Muscle of arm (tissue), 12 donors: ENCODE results near the gene ZNF451. TPM values are rescaled to one million over a fixed set of nuclear protein-coding genes. Genes with fewer than 3 reads are reported as not detected.
"Not testable (repeated sequence)": the region's sequence is repeated elsewhere in the genome, so short reads cannot be mapped to it uniquely, and the experiment has no call there.

Experiments used
- DNase-seq: peaks from one replicate; pipeline ENCODE4 v3.0.0-alpha.2; 2013
- polyA plus RNA-seq, 12 donors: library from polyadenylated mRNA; unstranded; fragments of 120-200 nt; gene quantifications; one replicate each; pipeline ENCODE4 v1.2.1, GENCODE V29; 2013; ENCODE audit not compliant: insufficient read length in 12 of 12

The ZNF451 gene
- polyA plus RNA-seq, 12 donors = 20.3 to 67.9 (median 25.4) TPM

DNA sequence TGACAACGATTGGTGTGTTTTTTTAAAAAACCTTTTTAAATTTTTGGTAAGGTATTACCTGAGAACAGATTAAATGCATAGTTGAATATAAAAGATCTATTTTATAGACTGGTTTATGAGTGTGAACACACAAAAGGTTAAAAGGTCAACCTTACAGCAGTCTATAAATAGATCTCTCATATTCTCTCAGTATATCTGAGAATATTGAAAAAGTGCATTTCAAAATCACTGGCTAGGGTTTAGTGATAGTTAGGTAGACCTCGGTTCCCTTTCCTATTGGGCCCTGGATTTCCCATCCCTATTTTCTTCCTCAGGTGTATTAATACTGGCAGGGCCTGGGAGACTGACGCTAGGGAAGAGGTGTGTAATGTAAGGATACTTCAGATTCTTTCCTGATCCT is 723 bp upstream of the ZNF451 start:
- no peak for DNase-seq

GRCh38 chr6:57090458-57091067 is 575 bp downstream of the ZNF451 start:
- DNase-seq = not testable (repeated sequence)

- DNase-seq = not testable (repeated sequence)
These were observed 1.4 kb downstream of the ZNF451 start for GRCh38 chr6:57091375-57091774.

DNA sequence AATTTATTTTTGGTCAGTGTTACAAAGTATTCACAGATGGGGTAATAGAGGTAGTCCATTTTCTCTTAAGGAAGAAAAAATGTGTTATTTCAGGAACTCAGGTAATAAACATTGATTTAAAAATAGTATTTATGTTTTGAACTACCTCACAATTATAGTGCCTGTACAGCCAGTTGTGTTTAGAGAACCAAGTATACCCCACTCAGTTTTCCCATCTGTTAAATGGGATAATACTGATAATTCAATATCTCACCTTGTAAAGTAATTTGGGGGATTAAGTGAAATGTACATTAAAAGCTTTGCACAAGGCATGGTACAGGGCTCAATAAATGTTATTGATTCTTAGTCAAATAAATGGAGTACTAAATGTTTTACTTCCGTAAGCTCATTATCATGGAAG is 4.7 kb downstream of the ZNF451 start:
- no peak for DNase-seq

- no peak for DNase-seq
These were observed 7.6 kb downstream of the ZNF451 start for GRCh38 chr6:57097596-57097995.

DNA sequence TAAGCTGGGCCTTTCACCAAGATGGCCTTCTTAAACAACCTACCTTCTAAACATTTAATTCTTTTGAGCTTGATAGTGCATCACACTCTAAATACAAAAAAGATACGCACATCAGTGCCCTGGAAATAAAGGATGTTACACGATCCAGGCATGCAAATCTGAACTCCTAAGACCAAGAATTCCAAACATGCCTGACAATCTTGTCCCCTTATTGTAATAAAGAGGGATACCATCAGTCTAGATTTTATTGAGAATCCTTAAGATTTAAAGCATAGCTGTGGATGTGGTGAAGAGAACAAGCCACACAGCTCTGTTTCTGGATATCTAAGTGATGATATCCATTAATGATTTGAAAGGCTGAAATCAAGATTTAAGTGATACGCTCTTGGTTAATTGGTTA is 13.0 kb downstream of the ZNF451 start:
- DNase-seq = no peak

DNA sequence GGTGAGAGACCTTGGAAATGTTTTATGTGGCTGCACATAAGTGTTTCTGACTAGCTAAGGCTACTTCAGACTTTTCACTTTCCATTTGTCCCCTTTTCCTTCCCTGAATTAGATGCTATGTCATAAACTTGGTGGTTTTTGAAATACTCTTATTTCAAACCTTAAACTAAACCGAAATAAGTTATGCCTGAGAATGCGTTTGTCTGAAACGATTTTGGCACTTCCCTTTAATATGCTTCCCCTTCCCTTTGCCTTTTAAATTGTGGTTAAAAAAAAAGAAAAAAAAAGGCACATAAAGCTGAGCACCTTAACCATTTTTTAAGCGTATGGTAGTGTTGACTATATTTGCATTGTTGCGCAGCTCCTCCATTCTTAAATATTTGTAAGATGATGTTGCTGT is 14.3 kb downstream of the ZNF451 start:
- no peak for DNase-seq

- DNase-seq = no peak
These were observed 17.0 kb downstream of the ZNF451 start for GRCh38 chr6:57106990-57107389.

DNA sequence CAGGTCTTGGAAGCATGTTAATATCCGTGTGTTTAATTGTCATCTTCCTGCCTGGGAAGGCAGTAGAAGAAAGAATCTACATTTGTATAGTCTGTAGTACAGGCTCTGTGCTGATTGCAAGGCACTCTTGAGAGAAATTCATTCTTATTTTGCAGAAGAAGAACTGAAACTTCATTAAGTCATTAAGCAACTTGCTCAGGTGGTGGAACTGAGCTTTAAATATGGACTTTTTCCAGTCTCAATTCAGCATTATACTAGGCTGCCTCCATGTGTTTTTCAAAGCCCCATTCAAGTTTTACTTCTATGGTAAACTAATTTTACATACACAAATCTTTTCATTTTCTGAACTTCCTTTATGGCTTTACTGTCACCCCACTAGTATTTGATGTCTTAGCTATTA is 18.7 kb downstream of the ZNF451 start:
- no peak for DNase-seq

- peak; percentile 25 for DNase-seq
These were observed 19.9 kb downstream of the ZNF451 start for GRCh38 chr6:57109880-57110279.

DNA sequence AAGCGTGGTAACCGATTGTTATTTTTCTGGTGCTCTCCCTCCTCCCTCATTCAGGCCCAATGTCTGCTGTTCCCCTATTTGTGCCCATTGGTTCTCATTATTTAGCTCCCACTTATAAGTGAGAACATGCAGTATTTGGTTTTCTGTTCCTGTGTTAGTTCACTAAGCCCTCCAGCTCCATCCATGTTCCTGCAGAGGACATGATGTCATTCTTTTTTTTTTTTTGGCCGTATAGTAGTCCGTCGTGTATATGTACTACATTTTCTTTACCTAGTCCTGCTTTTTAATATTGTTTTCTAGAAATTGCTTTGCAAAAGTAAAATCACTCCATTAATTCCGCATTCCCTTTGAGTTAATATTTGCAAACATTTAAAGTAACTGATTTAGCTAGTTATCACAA is 23.1 kb downstream of the ZNF451 start:
- DNase-seq = no peak

- DNase-seq = no peak
These were observed 26.8 kb downstream of the ZNF451 start for GRCh38 chr6:57116776-57117175.

DNA sequence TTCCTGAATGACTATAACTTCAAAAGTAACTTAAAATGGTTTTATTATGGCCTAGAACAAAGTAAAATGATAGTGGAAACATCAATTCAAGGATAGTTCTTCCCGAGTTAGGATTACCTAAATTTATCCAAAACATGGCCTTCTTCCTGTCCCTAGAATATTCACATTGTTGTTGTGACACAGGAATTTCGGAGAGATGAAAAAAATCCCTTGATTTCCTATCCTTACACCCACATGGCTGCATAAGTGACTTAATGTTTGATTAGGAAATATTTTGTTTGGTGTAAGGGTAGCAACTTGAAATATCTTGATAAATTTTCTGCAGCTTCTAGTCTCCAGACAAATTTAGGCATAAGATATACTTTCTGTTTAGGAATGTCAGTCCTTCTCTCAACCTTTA is 27.8 kb downstream of the ZNF451 start:
- DNase-seq = no peak

DNA sequence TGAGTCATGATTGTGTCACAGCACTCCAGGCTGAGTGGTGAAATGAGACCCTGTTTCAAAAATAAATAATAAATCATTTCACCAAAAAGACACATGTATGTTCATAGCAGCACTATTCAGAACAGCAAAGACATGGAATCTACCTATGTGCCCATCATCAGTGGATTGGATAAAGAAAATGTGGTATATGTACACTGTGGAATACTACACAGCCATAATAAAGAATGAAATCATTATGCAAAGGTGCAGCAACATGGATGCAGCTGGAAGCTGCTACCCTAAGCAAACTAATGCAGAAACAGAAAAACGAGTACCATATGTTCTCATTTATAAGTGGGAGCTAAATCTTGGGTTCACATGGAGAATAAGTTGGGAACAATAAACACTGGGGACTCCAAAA is 33.1 kb downstream of the ZNF451 start:
- no peak for DNase-seq

DNA sequence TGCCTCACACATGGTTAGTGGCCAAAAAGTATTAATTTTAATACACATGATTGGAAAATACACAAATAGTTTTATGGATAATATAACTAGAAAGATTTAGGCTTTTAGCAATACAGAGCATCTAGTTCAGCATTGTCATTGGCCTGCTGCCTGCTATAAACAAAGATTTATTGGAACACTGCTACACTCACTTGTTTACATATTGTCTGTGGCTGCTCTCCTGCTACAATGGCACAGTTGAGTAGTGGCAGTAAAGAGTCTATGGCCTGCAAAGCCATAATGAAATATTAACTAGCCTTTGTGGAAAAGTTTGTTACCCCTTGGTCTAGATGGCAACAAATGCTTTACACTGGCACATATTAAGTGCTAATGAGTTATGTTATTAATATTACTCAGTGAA is 37.8 kb downstream of the ZNF451 start:
- no peak for DNase-seq

DNA sequence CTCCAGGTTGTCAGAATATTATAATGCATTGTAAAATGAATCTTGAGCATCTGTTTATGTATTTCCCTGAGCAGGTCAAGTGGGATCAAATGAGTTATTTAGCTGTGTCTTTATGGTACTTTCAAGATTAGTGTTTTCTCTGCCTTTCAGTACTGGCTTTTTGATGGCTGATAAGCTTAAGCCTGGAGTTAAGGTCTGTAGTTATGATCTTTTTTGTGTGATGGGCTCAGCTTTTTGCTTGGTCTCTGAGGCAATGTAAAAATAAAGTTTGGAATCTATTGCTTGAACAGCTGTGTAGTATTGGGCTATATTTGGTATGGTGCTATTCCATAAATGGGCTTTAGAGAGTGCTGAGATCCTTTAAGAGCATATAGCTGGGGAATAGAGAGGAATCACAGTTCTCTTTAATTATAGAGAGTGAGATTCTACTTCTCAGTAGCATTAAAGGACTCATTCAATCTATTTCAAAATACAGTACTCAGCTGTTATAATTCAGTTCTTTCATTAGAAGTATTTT is 40.7 kb downstream of the ZNF451 start:
- peak; percentile 18 for DNase-seq

- no peak for DNase-seq
These were observed 45.0 kb downstream of the ZNF451 start for GRCh38 chr6:57134954-57135353.

DNA sequence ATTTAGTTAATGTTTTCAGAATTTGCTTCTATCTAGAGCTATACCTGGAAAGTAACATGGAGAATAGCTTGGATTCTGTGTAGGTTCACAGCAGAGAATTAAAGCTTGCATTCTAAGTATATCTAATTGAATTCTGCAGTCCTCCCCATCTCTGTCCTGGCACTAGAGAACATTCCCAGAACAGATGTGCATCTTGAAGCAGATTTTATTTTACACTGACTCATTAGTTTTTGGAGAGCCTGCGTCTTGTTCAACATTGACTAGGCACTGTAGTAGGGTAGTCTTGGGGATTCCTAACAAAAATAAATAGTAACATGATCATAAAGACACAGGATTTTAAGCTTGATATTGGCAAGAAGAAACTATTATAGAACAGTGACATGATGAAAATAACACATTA is 45.9 kb downstream of the ZNF451 start:
- no peak for DNase-seq

DNA sequence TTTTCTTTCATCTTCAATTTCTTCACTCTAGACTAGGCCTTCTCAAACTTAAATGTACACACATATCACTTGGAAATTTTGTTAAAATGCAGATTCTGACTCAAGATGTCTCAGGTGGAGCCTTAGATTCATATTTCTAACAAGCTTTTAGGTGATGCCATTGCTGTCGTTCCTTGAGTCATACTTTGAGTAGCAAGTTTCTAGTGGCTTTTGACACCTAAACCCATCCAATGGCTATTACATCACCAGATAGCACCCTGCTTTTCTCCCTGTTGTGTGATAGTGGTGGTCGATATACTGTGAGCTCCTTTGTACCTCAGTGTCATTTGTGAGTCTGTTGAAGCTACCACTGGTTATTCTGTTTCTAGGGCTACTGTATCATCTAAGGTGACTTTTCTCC is 47.4 kb downstream of the ZNF451 start:
- no peak for DNase-seq

DNA sequence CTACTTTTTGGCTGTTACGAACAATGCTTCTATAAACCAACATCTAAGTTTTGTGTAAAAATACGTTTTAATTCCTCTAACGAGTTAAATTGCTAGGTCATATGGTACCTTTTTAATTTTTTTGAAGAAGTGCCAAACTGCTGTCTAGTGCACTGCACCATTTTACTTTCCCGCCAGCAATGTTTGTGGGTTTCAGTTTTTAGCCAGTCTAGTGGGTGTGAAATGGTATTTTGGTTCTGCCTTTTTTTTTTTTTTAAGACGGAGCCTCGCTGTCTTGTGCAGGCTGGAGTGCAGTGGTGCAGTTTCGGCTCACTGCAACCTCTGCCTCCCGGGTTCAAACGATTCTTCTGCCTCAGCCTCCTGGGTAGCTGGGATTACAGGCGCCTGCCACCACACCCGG is 48.0 kb downstream of the ZNF451 start:
- DNase-seq = no peak

DNA sequence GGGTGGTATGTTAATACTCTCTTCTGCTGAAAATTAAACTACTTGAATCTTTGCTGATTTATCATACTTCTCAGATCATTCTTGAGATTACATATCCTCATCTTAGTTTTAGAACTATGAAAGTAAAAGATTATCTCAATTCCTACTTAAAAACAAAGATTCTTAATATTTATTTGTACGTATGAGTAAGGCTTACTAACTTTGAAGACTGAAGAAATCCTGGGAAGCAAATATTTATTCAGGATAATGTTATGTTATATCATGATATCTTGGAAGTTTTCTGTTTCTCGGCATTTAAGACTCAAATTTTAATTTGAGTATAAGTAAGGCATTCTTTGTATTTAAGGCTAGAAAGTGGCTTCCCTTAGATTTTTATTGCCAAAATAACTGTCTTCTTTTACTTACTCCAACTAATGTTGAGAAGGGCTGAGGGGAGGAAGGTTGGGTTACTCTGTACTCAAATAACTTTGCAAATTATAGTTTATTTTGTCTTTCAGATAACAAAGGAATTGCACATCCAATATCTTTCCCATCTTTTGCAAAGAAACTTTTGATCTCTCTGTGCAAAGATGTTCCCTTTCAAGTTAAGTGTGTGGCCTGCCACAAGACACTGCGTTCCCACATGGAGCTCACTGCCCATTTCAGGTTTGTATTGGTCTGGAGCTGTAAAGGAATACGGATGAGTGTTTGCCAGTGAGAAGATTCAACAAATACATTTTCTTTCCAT is 51.6 kb downstream of the ZNF451 start:
- no peak for DNase-seq

DNA sequence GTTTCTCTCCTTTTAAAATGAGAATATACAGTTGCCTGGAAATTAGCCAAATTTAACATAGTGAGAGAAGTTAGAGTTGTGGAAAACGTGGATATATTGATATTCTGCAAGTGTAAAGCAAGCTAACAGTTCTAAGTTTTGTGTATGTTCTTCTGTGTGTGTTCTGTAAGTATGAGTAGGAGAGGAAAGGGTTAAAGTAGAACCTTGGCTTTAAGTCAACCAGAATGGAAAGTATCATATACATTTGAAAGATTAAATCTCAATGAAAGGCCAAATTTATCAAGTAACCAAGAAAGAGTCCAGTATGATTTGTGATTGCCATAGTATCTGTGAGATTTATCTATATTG is 52.2 kb downstream of the ZNF451 start:
- no peak for DNase-seq

GRCh38 chr6:57143690-57144089 is 53.7 kb downstream of the ZNF451 start:
- no peak for DNase-seq

- no peak for DNase-seq
These were observed 57.4 kb downstream of the ZNF451 start for GRCh38 chr6:57147401-57147800.
